SU-DHL-6 (cell line): ENCODE results near the gene TMEM141.

Source experiments
- H2AFZ ChIP-seq: fragments of 200-600 bp; sonication (generic); 2 replicates; pipeline ENCODE4 v1.6.1; 2014; ENCODE audit warnings: low read depth, mild to moderate bottlenecking, moderate library complexity, mixed read lengths, antibody characterized with exemption, low read length; ENCODE audit not compliant: severe bottlenecking
- H3F3A ChIP-seq: fragments of 200-600 bp; shearing (Covaris generic); 2 replicates; pipeline ENCODE4 v1.6.0; 2016; ENCODE audit warnings: antibody characterized with exemption, mild to moderate bottlenecking; ENCODE audit not compliant: insufficient read depth
- H3K27ac ChIP-seq: fragments of 200-600 bp; sonication (generic); 2 replicates; pipeline ENCODE4 v1.5.1; 2016; ENCODE audit warnings: low read depth, mild to moderate bottlenecking, low read length, moderate library complexity, mixed read lengths
- H3K27me3 ChIP-seq: fragments of 200-600 bp; sonication (generic), shearing (Covaris generic); 2 replicates; pipeline ENCODE4 v1.6.0; 2014; ENCODE audit warnings: mild to moderate bottlenecking, low read length
- H3K36me3 ChIP-seq: fragments of 200-600 bp; sonication (generic); 2 replicates; pipeline ENCODE4 v1.6.1; 2014; ENCODE audit warnings: mild to moderate bottlenecking, low read length, mixed read lengths
- H3K4me2 ChIP-seq: fragments of 300-600, 200-600 bp; shearing (Covaris generic), sonication (generic); 2 replicates; pipeline ENCODE4 v1.6.0; 2014; ENCODE audit warnings: low read length, low read depth, mild to moderate bottlenecking; ENCODE audit not compliant: poor library complexity, severe bottlenecking
- H3K4me3 ChIP-seq: fragments of 200-600 bp; sonication (generic); 2 replicates; pipeline ENCODE4 v1.5.1; 2014; ENCODE audit warnings: antibody characterized with exemption, low read length, mild to moderate bottlenecking, mixed read lengths; ENCODE audit not compliant: insufficient read depth, poor library complexity, severe bottlenecking
- H3K79me2 ChIP-seq: fragments of 200-600 bp; sonication (generic); 2 replicates; pipeline ENCODE4 v1.6.1; 2014; ENCODE audit warnings: mild to moderate bottlenecking, low read length, moderate library complexity; ENCODE audit not compliant: insufficient read depth
- H3K9ac ChIP-seq: fragments of 200-600 bp; sonication (generic); 2 replicates; pipeline ENCODE4 v1.7.0; 2014; ENCODE audit warnings: mild to moderate bottlenecking, low read length
- H3K9me2 ChIP-seq: fragments of 200-600 bp; sonication (generic); replicated peaks from 2 replicates; pipeline ENCODE4 v1.6.1; 2014; ENCODE audit warnings: low read length; ENCODE audit not compliant: insufficient read depth
- H3K9me3 ChIP-seq: fragments of 200-600 bp; sonication (generic); 2 replicates; pipeline ENCODE4 v1.6.1; 2014; ENCODE audit warnings: low read length, mixed read lengths; ENCODE audit not compliant: insufficient read depth
- H4K20me1 ChIP-seq: fragments of 200-600 bp; sonication (generic); 2 replicates; pipeline ENCODE4 v1.6.1; 2014; ENCODE audit warnings: low read depth, mild to moderate bottlenecking, antibody characterized with exemption, low read length, moderate library complexity, mixed read lengths
- CTCF ChIP-seq: fragments of 200-600 bp; sonication (generic); IDR thresholded peaks from one replicate; pipeline ENCODE4 v1.5.1; 2017; ENCODE audit warnings: antibody characterized with exemption, mild to moderate bottlenecking, low read length, moderate library complexity; ENCODE audit not compliant: insufficient read depth, poor library complexity, severe bottlenecking
- EZH2phosphoT487 ChIP-seq: fragments of 200-600 bp; sonication (generic), shearing (Covaris generic); conservative IDR thresholded peaks from 2 replicates; pipeline ENCODE4 v1.6.1; 2018; ENCODE audit warnings: mild to moderate bottlenecking, antibody characterized with exemption, low read length, moderate library complexity, mixed read lengths

TMEM141 gene

GRCh38 chr9:136838314-136839228, 47.4 kb downstream of the TMEM141 start:
- Histone ChIP-seq H3F3A (no peaks in the 10 kb centered on the region; the same call in 1 of the 2 replicates), H3K4me3 (no peak overlapping the region), H3K36me3 (no peaks in the 10 kb centered on the region), H3K27me3 (no peaks in the 10 kb centered on the region), H3K9ac (no peak overlapping the region), H4K20me1 (no peaks in the 10 kb centered on the region), H3K4me2 (no peak overlapping the region), H3K27ac (no peak overlapping the region), H3K9me2 (no peaks in the 10 kb centered on the region), H2AFZ (no peak overlapping the region), H3K79me2 (no peaks in the 10 kb centered on the region), H3K9me3 (no peaks in the 10 kb centered on the region)
- TF ChIP-seq CTCF (no peak), EZH2phosphoT487 (no peak)

DNA sequence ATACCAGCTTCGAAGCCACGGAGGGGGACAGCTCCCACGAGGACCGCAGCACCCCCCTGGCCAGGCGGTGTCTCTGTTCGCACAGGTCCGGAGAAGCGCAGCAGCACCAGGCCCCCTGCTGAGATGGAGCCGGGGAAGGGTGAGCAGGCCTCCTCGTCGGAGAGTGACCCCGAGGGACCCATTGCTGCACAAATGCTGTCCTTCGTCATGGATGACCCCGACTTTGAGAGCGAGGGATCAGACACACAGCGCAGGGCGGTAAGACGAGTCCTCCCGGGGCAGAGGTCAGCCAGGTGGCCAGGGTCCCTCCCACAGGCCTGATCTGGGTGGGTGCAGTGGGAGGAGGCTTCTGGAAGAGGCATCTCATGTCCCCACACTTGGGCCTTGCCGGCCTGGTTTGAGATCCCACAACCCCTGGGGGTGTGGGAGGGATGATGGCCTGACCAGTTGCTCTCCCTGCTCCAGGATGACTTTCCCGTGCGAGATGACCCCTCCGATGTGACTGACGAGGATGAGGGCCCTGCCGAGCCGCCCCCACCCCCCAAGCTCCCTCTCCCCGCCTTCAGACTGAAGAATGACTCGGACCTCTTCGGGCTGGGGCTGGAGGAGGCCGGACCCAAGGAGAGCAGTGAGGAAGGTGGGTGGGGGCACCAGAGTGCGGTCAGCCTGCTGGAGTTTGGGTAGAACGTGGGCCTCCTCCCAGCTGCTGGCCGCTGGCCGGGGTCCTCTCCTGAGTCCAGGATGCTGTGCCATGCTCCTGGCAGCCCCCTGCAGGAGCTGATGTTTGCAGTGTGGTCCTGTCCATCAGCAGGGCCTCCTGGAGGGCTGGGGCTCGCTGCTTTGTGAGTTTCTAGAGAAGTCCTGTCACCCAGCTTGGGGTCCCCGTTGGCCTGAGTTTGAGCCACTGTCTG, 48.3 kb downstream of the TMEM141 start:
- Histone ChIP-seq H3K36me3 (no peaks in the 10 kb centered on the region), H3K9me2 (no peaks in the 10 kb centered on the region), H4K20me1 (no peaks in the 10 kb centered on the region), H3K27ac (no peak overlapping the region), H3K4me3 (no peak overlapping the region), H3K9me3 (no peaks in the 10 kb centered on the region), H2AFZ (no peak overlapping the region), H3K4me2 (no peak overlapping the region), H3K79me2 (no peaks in the 10 kb centered on the region), H3F3A (no peaks in the 10 kb centered on the region; the same call in 1 of the 2 replicates), H3K27me3 (no peaks in the 10 kb centered on the region), H3K9ac (no peak overlapping the region)
- TF ChIP-seq CTCF (no peak), EZH2phosphoT487 (no peak)

GRCh38 chr9:136840140-136840876, 49.2 kb downstream of the TMEM141 start:
- no peak for TF ChIP-seq EZH2phosphoT487
- no peak for TF ChIP-seq CTCF
- Histone ChIP-seq H3K9ac (no peak overlapping the region), H3K4me3 (no peak overlapping the region), H4K20me1 (no peaks in the 10 kb centered on the region), H3K9me2 (no peaks in the 10 kb centered on the region), H2AFZ (no peak overlapping the region), H3F3A (no peaks in the 10 kb centered on the region; the same call in 1 of the 2 replicates), H3K27ac (no peak overlapping the region), H3K79me2 (no peaks in the 10 kb centered on the region), H3K9me3 (no peaks in the 10 kb centered on the region), H3K36me3 (no peaks in the 10 kb centered on the region), H3K4me2 (no peak overlapping the region), H3K27me3 (no peaks in the 10 kb centered on the region)
